GM19035 (cell line): ENCODE data around the gene NR3C2.
A peak's percentile ranks its signal among the peaks of the same experiment; 100 is the strongest.
"Not testable (repeated sequence)": the region's sequence is repeated elsewhere in the genome, so short reads cannot be mapped to it uniquely, and the experiment has no call there.

Experiments used
- ATAC-seq: cut with Tn5 transposase; IDR thresholded peaks from one replicate; pipeline ENCODE4 v1.9.1; 2021; ENCODE audit not compliant: unreplicated experiment

Gene NR3C2

GRCh38 chr4:148226341-148226740 is 215.9 kb downstream of the NR3C2 start:
- no peak for ATAC-seq

GRCh38 chr4:148225639-148226038 is 216.6 kb downstream of the NR3C2 start:
- no peak for ATAC-seq

GRCh38 chr4:148224476-148224875 is 217.7 kb downstream of the NR3C2 start:
- no peak for ATAC-seq

GRCh38 chr4:148222991-148223660 is 219.1 kb downstream of the NR3C2 start:
- no peak for ATAC-seq

GRCh38 chr4:148216866-148217814 is 225.1 kb downstream of the NR3C2 start:
- peak; percentile 90 for ATAC-seq

GRCh38 chr4:148216321-148216720 is 225.9 kb downstream of the NR3C2 start:
- no peak for ATAC-seq

GRCh38 chr4:148215202-148215601 is 227.0 kb downstream of the NR3C2 start:
- no peak for ATAC-seq

GRCh38 chr4:148214529-148215166 is 227.6 kb downstream of the NR3C2 start:
- no peak for ATAC-seq

- no peak for ATAC-seq
Observed at GRCh38 chr4:148211533-148211932, 230.7 kb downstream of the NR3C2 start.

- no peak for ATAC-seq
Observed at GRCh38 chr4:148210661-148211060, 231.6 kb downstream of the NR3C2 start.

- ATAC-seq: no peak
Observed at GRCh38 chr4:148207068-148207467, 235.1 kb downstream of the NR3C2 start.

- no peak for ATAC-seq
Observed at GRCh38 chr4:148205476-148205875, 236.7 kb downstream of the NR3C2 start.

- no peak for ATAC-seq
Observed at GRCh38 chr4:148204892-148205291, 237.3 kb downstream of the NR3C2 start.

GRCh38 chr4:148204171-148204570 is 238.0 kb downstream of the NR3C2 start:
- ATAC-seq: no peak

- no peak for ATAC-seq
Observed at GRCh38 chr4:148203056-148203898, 238.9 kb downstream of the NR3C2 start.

GRCh38 chr4:148200960-148201359 is 241.3 kb downstream of the NR3C2 start:
- ATAC-seq: no peak

- ATAC-seq: no peak
Observed at GRCh38 chr4:148196164-148196563, 246.1 kb downstream of the NR3C2 start.

- no peak for ATAC-seq
Observed at GRCh38 chr4:148192526-148192925, 249.7 kb downstream of the NR3C2 start.

GRCh38 chr4:148187454-148188222 is 254.6 kb downstream of the NR3C2 start:
- ATAC-seq: not testable (repeated sequence)

- ATAC-seq: no peak
Observed at GRCh38 chr4:148184922-148185321, 257.3 kb downstream of the NR3C2 start.
